Type B pancreatic cell (in vitro differentiated cells): Measurements from ENCODE around the gene CAB39. TPM values are rescaled to one million over a fixed set of nuclear protein-coding genes. Genes with fewer than 3 reads are reported as not detected.

ENCODE experiments used
- DNase-seq: peaks from one replicate; pipeline ENCODE4 v3.0.0; 2021; ENCODE audit warnings: mixed read lengths; ENCODE audit not compliant: unreplicated experiment; ENCODE audit errors: extremely low spot score
- H3K27ac Mint-ChIP-seq: 2 replicates; pipeline ENCODE4 v1.8.0; 2021; ENCODE audit warnings: mild to moderate bottlenecking, mixed read lengths
- H3K27me3 Mint-ChIP-seq: 2 replicates; pipeline ENCODE4 v1.8.0; 2021; ENCODE audit warnings: mixed read lengths
- H3K36me3 Mint-ChIP-seq: 2 replicates; pipeline ENCODE4 v1.8.0; 2021; ENCODE audit warnings: mixed read lengths
- H3K4me1 Mint-ChIP-seq: one replicate; pipeline ENCODE4 v1.8.0; 2021; ENCODE audit warnings: mixed read lengths; ENCODE audit not compliant: unreplicated experiment
- H3K4me3 Mint-ChIP-seq: 2 replicates; pipeline ENCODE4 v1.8.0; 2021; ENCODE audit warnings: mild to moderate bottlenecking, mixed read lengths
- H3K9me3 Mint-ChIP-seq: 2 replicates; pipeline ENCODE4 v1.8.0; 2021; ENCODE audit warnings: mixed read lengths
- CTCF ChIP-seq: fragments of 200-600 bp; sonication (generic); conservative IDR thresholded peaks from 2 replicates; pipeline ENCODE4 v1.5.0; 2021; ENCODE audit warnings: antibody characterized with exemption, mild to moderate bottlenecking
- total RNA-seq: library from RNA; stranded (reverse); gene quantifications from 2 replicates; pipeline ENCODE4 v1.2.1, GENCODE V29; 2021; ENCODE audit warnings: low replicate concordance

CAB39 gene
- total RNA-seq, 1 donor from 2014 or later, result 49.2 TPM

DNA sequence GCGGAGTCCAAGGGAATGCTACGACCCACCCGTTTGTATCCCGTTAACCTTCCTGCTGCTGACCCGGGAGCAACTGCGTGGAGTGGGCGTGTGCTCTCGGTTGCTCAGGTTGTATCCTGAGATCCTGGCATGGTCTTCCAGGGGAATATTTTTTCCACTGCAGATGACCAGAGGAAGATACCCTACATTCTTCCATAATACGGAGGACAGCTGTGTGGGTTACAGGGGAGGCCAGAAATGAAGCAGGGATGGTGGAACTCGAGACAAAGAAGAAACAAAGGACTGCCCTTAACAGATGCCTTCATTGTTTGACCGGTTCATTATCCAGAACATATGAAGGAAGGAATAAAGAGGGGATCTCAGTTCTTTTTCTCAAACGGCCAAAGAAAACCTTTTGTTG lies 39.8 kb upstream of the CAB39 start:
- H3K27me3 Mint-ChIP-seq, result peaks cover 4% of the 10 kb centered on the region
- no peak for DNase-seq
- TF ChIP-seq CTCF, result no peak
- H3K9me3 Mint-ChIP-seq, result peaks cover 5% of the 10 kb centered on the region
- no peak overlapping the region for H3K27ac Mint-ChIP-seq
- peaks cover 30% of the 10 kb centered on the region for H3K4me1 Mint-ChIP-seq
- no peak overlapping the region for H3K4me3 Mint-ChIP-seq
- H3K36me3 Mint-ChIP-seq, result no peaks in the 10 kb centered on the region

DNA sequence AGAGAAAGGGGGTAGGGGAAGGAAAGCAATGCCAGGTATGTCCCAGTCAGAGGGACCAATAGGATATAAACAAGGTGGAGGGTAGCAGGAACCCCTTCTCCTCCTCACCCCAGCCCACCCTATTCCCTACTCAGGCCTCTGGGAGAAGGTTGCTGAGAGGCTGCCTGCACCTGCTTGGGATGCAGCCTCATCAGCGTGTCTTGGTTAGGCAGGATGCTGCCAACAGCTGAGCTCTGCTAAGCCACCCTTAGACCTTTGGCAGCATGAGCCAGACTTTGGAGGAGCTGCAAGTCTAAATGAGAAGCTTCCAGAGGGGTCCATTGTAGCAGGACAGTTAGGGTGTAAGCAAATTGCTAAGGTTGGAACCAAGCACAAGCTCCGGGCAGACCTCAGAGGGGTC lies 38.2 kb upstream of the CAB39 start:
- H3K4me1 Mint-ChIP-seq, result peaks cover 15% of the 10 kb centered on the region
- no peak for TF ChIP-seq CTCF
- H3K27ac Mint-ChIP-seq, result no peak overlapping the region
- peaks cover 4% of the 10 kb centered on the region for H3K27me3 Mint-ChIP-seq
- no peak for DNase-seq
- no peak overlapping the region for H3K4me3 Mint-ChIP-seq
- peaks cover 5% of the 10 kb centered on the region for H3K9me3 Mint-ChIP-seq
- no peaks in the 10 kb centered on the region for H3K36me3 Mint-ChIP-seq

GRCh38 chr2:230674966-230675672 lies 37.5 kb upstream of the CAB39 start:
- H3K27me3 Mint-ChIP-seq, result peaks cover 4% of the 10 kb centered on the region
- H3K9me3 Mint-ChIP-seq, result peaks cover 5% of the 10 kb centered on the region
- DNase-seq, result no peak
- no peak for TF ChIP-seq CTCF
- H3K4me1 Mint-ChIP-seq, result peaks cover 9% of the 10 kb centered on the region
- H3K27ac Mint-ChIP-seq, result no peak overlapping the region
- no peak overlapping the region for H3K4me3 Mint-ChIP-seq
- no peaks in the 10 kb centered on the region for H3K36me3 Mint-ChIP-seq

- H3K4me3 Mint-ChIP-seq, result no peak overlapping the region
- H3K9me3 Mint-ChIP-seq, result no peaks in the 10 kb centered on the region
- TF ChIP-seq CTCF, result no peak
- H3K27ac Mint-ChIP-seq, result no peak overlapping the region
- no peaks in the 10 kb centered on the region for H3K36me3 Mint-ChIP-seq
- H3K4me1 Mint-ChIP-seq, result peaks cover 9% of the 10 kb centered on the region
- peaks cover 16% of the 10 kb centered on the region for H3K27me3 Mint-ChIP-seq
- DNase-seq, result no peak
Observed at GRCh38 chr2:230676546-230676945, 36.1 kb upstream of the CAB39 start.

DNA sequence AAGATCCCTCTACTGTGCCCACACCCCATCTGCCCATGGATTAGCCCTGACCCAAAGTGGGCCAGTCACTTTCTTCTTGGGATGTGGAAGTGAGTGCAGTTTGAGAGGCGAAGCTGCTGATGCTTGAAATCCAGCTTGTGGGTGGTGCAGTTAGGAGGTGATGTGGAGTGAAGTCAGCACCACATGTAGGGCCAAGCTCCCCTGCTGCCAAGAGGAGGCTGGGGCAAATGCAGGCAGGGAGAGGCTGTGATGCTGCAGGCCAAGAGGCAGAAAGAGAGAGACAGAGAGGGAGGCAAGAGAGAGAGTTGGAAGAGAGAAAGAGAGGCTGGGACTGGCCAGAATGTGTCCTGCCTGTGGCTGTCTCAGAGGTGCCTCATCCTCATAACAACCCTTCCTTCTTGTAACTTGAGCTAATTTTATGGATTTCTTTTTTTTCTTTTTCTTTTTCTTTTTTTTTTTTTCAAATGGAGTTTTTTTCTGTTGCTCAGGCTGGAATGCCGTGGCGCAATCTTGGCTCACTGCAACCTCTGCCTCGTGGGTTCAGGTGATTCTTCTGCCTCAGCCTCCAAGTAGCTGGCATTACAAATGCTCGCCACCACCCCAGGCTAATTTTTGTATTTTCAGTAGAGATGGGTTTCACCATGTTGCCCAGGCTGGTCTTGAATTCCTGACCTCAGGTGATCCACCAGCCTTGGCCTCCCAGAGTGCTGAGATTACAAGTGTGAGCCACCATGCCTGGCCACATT lies 35.3 kb upstream of the CAB39 start:
- H3K4me1 Mint-ChIP-seq, result peaks cover 8% of the 10 kb centered on the region
- no peak overlapping the region for H3K4me3 Mint-ChIP-seq
- peaks cover 17% of the 10 kb centered on the region for H3K27me3 Mint-ChIP-seq
- TF ChIP-seq CTCF, result no peak
- no peak for DNase-seq
- H3K36me3 Mint-ChIP-seq, result no peaks in the 10 kb centered on the region
- H3K27ac Mint-ChIP-seq, result no peak overlapping the region
- H3K9me3 Mint-ChIP-seq, result no peaks in the 10 kb centered on the region
